Pancreas (tissue), 10 donors: ENCODE data around the gene BTNL8. TPM values are rescaled to one million over a fixed set of nuclear protein-coding genes. Genes with fewer than 3 reads are reported as not detected.

Experiments
- ATAC-seq, 4 donors: fragments of 200-7000 bp; cut with Tn5 transposase; one replicate each; pipeline versions ENCODE4 v1.8.0 to v1.9.1; 2020; ENCODE audit warnings: mild to moderate bottlenecking in 4 of 4, moderate library complexity in 4 of 4
- DNase-seq, 6 donors: peaks; one replicate each; pipeline ENCODE4 v3.0.0-alpha.2; 2020
- FAIRE-seq: peaks from 2 replicates; lab custom pipeline; 2012; peaks lifted over from hg19 to GRCh38; lab: Jason Lieb, UNC
- H3K27ac ChIP-seq, 4 donors: fragments of 200-600 bp; sonication (generic); 1 replicate in 3 of 4; 2 replicates in 1 of 4; pipeline versions ENCODE4 v1.5.0 to v1.8.0; 2020
- H3K27me3 ChIP-seq, 4 donors: fragments of 200-600 bp; one replicate each; pipeline ENCODE4 v1.8.0; 2021
- H3K36me3 ChIP-seq, 3 donors: fragments of 200-600 bp; sonication (generic) in 1 of 3; one replicate each; pipeline versions ENCODE4 v1.5.0 to v1.8.0; 2020 to 2021
- H3K4me1 ChIP-seq, 3 donors: fragments of 200-600 bp; one replicate each; pipeline ENCODE4 v1.8.0; 2021
- H3K4me3 ChIP-seq, 4 donors: fragments of 200-600 bp; sonication (generic) in 2 of 4; one replicate each; pipeline versions ENCODE4 v1.5.0 to v1.8.0; 2020 to 2021
- H3K9me3 ChIP-seq, 4 donors: fragments of 200-600 bp; one replicate each; pipeline ENCODE4 v1.8.0; 2021
- WGBS, 2 donors: extraction: QIAGEN DNeasy Blood & Tissue Kit; methylation state at CpG; one replicate each; pipeline ENCODE4 v1.1.7; 2013; 5-methylcytosine and 5-hydroxymethylcytosine counted together
- intact Hi-C, 3 donors: fragments of 100-400 bp; cut with DNase I; formaldehyde crosslinking; loops; one replicate each; pipeline versions ENCODE4 v1.11.1 to v1.14.2; 2022
- polyA plus RNA-seq, 2 donors: library from polyadenylated mRNA; stranded (reverse); fragments of 200-250 nt; gene quantifications; one replicate each; pipeline ENCODE4 v1.2.3, GENCODE V29; 2013
- total RNA-seq, 6 donors: library from RNA; stranded (reverse); fragmentation: NEBNext Ultra II Directional in 4 of 6; extraction: Animal tissue kit (Norgen Biotek cat#: 25700) in 4 of 6; gene quantifications; one replicate each; pipeline versions ENCODE4 v1.2.1 to v1.2.4, GENCODE V29; 2021 to 2023
- TF ChIP-seq, protein P1 (sequence below), 4 donors: fragments of 200-600 bp; sonication (generic) in 3 of 4; IDR thresholded peaks; one replicate each; pipeline versions ENCODE4 v1.5.0 to v1.8.0; 2021; ENCODE audit warnings: antibody characterized with exemption in 4 of 4
- donor health status: healthy with polysubstance abuse.
- donor health status: DM: no; HTN: no; CAD: no; lungs with moderate emphysema.
- donor health status: DM: no; HTN: no; CAD: no.
- donor health status: control.
- donor health status: control.
- donor health status: Bipolar disorder and iron deficiency.
- donor health status: DM: yes; HTN: yes; CAD: no.
- donor health status: DM: no; HTN: no; CAD: no.
- donor health status: DM: no; HTN: no; CAD: no.
- donor health status: DM: yes; HTN: yes; CAD: no.

Gene BTNL8, protein sequence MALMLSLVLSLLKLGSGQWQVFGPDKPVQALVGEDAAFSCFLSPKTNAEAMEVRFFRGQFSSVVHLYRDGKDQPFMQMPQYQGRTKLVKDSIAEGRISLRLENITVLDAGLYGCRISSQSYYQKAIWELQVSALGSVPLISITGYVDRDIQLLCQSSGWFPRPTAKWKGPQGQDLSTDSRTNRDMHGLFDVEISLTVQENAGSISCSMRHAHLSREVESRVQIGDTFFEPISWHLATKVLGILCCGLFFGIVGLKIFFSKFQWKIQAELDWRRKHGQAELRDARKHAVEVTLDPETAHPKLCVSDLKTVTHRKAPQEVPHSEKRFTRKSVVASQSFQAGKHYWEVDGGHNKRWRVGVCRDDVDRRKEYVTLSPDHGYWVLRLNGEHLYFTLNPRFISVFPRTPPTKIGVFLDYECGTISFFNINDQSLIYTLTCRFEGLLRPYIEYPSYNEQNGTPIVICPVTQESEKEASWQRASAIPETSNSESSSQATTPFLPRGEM
- 1 to 10 TPM in 1 of 6 donors, under 1 TPM in 3, not detected in 2; 0.23 to 1.5 (median 0.45) TPM for total RNA-seq
- polyA plus RNA-seq = under 1 TPM; 0.31 to 0.49 TPM

DNA sequence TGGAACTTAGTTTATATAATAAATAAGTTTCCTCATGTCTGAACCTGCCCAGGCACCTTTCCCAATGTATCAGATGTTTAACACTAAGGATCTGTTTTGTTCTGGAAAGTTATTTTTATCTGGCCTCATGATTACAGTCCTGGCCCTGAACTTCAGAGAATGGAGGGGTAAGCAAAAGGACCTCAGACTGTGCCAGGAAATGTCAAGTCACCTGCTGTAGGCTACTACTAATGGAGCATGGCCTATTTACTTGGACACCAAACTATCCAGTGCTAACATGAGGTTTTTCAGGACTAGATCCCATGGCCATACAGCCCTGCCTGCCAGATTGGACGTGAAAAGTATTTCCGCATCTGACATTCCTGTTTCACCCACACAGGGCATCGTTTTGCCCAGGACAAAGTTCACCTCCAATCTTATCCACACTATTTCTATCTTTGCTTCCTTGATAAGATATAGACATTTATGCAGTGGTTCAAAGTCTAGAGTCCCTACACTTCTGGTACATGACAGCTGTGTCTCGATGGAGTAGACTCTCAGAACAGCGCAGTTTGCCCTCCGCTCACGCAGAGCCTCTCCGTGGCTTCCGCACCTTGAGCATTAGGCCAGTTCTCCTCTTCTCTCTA lies at the start of gene BTNL8:
Gene BTNL8, plus strand, starts transcription at position 539 of the 626 bp plus-strand sequence. CDS start 152 bp downstream, outside the sequence.
- peak in 1 of 6 donors; percentile 36 for DNase-seq
- intact Hi-C loops = no loop called here
- WGBS, 2 donors = 62 to 64% methylated on average over 9 of the region's 9 CpGs
- Histone ChIP-seq H3K9me3 (no peaks in the 10 kb centered on the region), H3K27me3 (no peaks in the 10 kb centered on the region), H3K4me1 (peaks cover 0 to 6% (median 4%) of the 10 kb centered on the region in 3 donors), H3K4me3 (no peak within 1 kb of the TSS), H3K36me3 (no peaks in the 10 kb centered on the region), H3K27ac (peak within 1 kb of the TSS in 2 of 4 donors; percentile 6 to 22)
- TF ChIP-seq, protein P1, sequence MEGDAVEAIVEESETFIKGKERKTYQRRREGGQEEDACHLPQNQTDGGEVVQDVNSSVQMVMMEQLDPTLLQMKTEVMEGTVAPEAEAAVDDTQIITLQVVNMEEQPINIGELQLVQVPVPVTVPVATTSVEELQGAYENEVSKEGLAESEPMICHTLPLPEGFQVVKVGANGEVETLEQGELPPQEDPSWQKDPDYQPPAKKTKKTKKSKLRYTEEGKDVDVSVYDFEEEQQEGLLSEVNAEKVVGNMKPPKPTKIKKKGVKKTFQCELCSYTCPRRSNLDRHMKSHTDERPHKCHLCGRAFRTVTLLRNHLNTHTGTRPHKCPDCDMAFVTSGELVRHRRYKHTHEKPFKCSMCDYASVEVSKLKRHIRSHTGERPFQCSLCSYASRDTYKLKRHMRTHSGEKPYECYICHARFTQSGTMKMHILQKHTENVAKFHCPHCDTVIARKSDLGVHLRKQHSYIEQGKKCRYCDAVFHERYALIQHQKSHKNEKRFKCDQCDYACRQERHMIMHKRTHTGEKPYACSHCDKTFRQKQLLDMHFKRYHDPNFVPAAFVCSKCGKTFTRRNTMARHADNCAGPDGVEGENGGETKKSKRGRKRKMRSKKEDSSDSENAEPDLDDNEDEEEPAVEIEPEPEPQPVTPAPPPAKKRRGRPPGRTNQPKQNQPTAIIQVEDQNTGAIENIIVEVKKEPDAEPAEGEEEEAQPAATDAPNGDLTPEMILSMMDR (IDR thresholded peaks at IDR 0.05) = no peak
- ATAC-seq = peak; percentile 58 to 93 (median 86)
- peak; percentile 29 for FAIRE-seq

DNA sequence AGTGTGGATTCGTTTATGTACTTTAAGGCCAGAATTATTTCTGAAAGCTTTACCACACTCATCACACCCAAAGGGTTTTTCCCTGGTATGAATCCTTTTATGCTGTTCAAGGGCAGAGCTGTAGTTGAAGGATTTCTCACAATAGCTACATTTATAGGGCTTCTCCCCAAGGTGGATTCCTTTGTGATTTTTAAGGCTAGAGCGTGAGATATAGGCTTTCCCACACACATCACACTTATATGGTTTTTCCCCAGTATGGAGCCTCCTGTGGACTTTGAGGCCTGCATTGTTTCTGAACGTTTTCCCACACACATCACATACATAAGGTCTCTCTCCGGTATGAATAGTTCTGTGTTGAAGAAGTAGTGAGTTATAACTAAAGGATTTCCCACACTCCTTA lies 49.1 kb upstream of the BTNL8 start:
- Histone ChIP-seq H3K27me3 (no peaks in the 10 kb centered on the region), H3K4me3 (no peak overlapping the region), H3K9me3 (no peaks in the 10 kb centered on the region), H3K4me1 (no peaks in the 10 kb centered on the region), H3K36me3 (peaks cover 5 to 27% (median 19%) of the 10 kb centered on the region in 3 donors), H3K27ac (no peak overlapping the region)
- no peak for ATAC-seq
- no peak for FAIRE-seq
- no peak for DNase-seq
- TF ChIP-seq, protein P1 (IDR thresholded peaks at IDR 0.05) = no peak
- intact Hi-C loops = no loop called here
- WGBS, 2 donors = 87 to 96% methylated on average over 4 of the region's 4 CpGs

DNA sequence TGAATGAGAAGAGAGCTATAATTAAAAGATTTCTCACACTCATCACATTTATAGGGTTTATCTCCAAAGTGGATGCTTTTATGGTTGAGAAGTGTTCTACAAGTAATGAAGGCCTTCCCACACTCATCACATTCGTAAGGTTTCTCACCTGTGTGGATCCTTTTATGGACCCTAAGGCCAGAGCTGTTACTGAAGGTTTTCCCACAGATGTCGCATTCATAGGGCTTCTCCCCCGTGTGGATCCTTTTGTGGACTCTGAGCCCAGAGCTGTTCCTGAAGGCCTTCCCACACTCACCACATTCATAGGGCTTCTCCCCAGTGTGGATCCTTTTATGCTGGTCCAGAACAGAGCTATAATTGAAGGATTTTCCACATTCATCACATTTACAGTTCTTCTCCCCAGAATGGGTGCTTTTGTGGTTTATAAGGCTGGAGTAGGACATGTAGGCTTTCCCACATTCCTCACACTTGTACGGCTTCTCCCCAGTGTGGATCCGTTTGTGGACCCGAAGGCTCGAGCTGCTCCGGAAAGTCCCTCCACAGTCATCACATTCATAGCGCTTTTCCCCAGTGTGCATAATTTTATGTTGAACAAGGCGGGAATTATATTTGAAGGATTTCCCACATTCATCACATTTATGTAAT lies 48.4 kb upstream of the BTNL8 start:
- intact Hi-C loops = no loop called here
- Histone ChIP-seq H3K36me3 (peaks cover 5 to 27% (median 19%) of the 10 kb centered on the region in 3 donors), H3K9me3 (no peaks in the 10 kb centered on the region), H3K27ac (no peak overlapping the region), H3K4me1 (no peaks in the 10 kb centered on the region), H3K4me3 (no peak overlapping the region), H3K27me3 (no peaks in the 10 kb centered on the region)
- WGBS, 2 donors = 97 to 98% methylated on average over 10 of the region's 10 CpGs
- TF ChIP-seq, protein P1 (IDR thresholded peaks at IDR 0.05) = no peak
- no peak for DNase-seq
- no peak for ATAC-seq
- FAIRE-seq = no peak

DNA sequence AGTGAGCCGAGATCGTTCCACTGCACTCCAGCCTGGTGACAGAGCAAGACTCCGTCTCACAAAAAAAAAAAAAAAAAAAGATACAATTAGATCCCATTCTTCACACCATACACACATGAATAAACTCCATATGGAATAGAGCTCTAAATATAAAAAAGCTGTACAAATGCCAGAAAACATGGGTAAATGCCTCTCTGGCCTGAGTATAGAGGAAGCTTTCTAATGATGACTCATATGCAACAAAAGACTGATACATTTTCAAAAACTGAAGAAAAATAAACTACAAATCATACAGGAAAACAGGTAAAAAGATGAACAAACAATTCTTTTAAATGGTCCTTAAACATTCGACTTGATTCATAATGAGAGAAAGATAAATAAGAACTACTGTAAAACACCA lies 46.5 kb upstream of the BTNL8 start:
- TF ChIP-seq, protein P1 (IDR thresholded peaks at IDR 0.05) = no peak
- no peaks in the 10 kb centered on the region for H3K9me3 ChIP-seq
- intact Hi-C loops = no loop called here
- no peaks in the 10 kb centered on the region for H3K27me3 ChIP-seq
- no peaks in the 10 kb centered on the region for H3K4me1 ChIP-seq
- ATAC-seq (no peak), DNase-seq (no peak), FAIRE-seq (no peak)
- 78 to 80% methylated on average over 4 of the region's 4 CpGs for WGBS, 2 donors
- H3K4me3 ChIP-seq = no peak overlapping the region
- H3K36me3 ChIP-seq = peaks cover 5 to 27% (median 19%) of the 10 kb centered on the region in 3 donors
- H3K27ac ChIP-seq = no peak overlapping the region
